CD4-positive, alpha-beta T cell treated with Interleukin-2 at 100 ng/mL for 4 hours (primary cell): Measurements from ENCODE around the gene HS6ST1.
"Not testable (repeated sequence)": the region's sequence is repeated elsewhere in the genome, so short reads cannot be mapped to it uniquely, and the experiment has no call there.

Experiments
- DNase-seq: peaks from one replicate; pipeline ENCODE4 v3.0.0-alpha.2; 2020; ENCODE audit warnings: low spot score

The HS6ST1 gene

DNA sequence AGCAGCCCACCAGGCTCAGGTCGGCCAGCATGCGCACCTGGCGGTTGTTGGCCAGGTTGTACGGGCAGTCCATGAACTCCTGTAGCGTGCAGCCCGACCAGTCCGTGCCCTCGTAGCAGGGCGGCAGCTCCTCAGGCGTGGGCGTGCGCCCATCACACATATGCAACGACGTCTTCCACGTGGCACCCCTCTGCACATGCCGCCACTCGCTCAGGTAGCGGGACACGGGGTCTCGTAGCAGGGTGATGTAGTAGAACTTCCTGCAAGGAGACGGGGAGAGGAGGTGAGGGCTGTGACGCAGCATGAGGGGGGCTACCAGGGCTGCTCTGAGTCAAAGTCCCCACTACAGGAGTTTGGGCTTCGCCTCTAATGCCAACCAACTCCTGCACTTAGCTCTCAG lies 50.1 kb downstream of the HS6ST1 start:
- DNase-seq, result not testable (repeated sequence)

DNA sequence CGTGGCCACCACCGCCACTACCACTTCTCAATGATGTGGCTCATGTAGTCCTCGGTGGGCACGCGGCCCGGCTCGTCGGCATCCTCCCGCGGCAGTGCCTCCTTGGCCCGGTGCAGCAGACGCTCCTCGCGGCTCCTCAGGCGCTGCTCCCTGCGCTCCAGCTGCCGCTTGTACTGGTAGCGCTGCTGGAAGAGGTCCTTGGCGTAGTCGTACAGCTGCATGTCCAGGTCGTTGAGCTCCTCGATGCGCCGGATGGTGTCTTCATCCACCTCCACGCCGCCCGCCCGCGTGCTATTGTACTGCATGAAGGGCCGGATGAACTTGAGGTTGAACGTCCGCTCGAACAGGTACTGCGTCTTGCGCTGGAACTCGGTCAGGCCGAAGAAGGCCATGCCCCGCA lies 50.5 kb downstream of the HS6ST1 start:
- DNase-seq, result not testable (repeated sequence)

DNA sequence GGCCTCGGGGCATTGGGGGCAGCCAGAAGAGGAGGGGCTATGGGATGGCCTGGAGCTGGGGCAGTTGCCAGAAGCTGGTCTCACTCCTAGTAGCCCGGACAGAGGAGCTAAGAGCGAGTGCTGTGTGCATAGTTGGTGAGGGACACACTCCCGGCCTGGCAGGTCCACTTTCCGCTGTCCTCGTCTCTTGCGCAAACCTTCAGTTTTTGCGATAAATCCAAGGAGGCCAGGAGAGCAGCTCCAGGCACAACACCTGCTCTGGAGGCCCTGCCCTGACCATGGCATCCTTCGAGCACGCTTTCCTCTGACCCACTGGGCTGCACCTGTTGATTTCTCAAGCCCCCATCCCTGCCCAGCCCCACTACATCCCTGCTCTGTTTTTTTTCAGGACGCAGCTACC lies 51.0 kb downstream of the HS6ST1 start:
- not testable (repeated sequence) for DNase-seq

DNA sequence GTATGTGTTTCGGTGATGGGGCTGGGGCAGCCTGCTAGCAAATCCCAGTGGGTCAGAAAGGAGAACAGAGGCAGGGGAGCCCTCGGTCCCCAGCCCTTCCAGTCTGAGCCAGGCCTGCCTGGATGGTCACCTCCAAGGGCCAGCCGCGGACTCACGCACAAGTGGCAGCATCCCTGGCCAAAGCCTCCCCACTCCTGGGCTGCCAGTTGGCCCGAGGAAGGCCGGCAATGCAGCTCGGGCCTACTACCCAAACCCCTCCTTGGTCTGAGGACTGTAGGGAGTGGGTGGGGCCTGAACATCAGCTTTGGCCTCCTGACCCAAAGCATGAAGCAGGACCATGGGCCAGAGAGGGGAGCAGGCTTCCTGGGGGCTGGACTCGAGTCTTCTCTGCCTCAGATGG lies 51.5 kb downstream of the HS6ST1 start:
- not testable (repeated sequence) for DNase-seq

DNA sequence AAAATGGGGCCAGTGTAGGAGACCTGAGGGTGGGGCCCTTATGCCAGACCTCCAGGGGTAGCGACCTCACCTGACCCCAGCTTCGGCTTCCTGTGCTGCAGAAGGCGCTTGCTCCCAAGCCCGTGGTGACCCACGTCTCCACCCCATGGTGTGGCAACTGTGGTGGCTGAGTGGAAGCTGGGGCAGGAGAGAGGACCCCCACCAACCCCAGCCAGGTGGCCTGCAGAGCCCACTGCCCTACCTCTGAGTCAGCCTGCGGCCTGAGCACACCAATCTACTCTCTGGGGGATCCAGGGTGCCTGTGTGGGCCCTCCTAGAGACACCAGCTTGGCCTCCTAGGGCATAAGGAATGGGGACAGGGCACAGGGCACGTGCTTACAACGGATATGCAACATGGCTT lies 52.2 kb downstream of the HS6ST1 start:
- DNase-seq, result not testable (repeated sequence)

DNA sequence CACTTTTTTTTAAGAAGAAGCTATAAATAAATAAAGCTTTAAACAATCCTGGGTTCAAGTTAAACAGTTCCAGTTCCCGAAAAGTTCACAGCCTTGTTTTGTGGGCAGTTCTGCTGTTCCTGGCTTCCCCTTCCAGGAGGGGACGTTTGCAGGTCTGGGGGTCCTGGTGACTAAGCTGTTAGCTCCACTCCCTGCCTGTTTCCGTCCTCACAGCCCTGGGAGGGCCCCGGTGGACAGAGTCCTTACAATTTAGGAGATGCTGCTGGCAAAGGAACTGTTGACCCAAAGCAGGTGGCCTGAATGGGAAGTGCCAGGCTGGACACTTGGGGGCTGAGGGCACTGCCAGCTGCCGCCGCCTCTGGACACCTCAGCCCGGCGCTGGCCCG lies 53.1 kb downstream of the HS6ST1 start:
- DNase-seq, result not testable (repeated sequence)

DNA sequence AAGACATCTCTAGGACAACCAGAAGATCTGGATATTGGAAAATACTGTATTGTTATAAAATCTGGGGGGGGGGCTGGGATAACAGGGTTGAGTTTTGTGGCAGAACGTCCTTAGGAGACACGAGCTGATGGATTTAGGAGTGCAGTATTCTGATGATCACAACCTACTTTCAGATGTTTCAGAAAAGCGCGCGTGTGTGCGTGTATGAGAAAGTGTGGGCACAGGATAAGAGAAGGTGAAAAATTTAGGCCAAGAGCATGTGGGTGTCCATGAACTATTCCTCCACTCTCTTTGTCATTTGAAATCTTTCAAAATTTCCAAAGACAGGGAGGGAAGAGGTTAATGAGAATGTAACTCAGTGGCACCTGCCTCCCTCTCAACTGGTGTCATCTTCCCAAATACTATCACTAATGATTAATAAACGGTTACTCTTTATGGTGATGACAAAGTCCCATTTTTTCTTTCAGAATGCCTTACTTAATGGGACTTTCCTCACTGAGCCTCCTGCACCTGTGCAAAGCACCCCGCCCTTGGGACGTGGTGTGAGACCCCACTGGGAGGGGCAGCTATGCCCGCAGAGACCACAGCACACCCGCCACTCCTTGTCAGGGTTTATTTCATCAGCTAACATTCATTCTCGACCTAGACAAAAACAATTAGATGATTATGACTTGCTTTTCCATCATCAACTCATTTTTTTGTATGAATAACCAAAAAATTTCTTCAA lies 53.6 kb downstream of the HS6ST1 start:
- no peak for DNase-seq

DNA sequence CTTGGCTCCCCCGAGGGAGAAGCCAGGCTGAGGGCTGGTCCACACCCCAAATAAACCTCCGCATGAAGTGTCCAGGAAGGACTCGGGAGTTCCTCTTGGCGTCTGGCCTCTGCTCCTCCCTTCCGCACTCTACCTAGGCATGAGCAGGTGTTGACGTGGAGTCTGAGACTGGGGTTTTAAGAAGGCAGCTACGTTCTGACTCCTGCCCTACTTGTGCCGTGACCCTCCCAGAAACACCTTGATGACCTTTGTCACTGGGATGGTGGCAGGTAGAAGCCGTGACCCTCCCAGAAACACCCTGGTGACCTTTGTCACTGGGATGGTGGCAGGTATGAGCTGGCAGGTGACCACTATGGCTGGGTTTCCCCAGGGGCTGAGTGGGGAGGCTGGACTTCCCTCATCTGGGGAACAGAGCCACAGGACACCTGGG lies 54.8 kb downstream of the HS6ST1 start:
- DNase-seq, result no peak

DNA sequence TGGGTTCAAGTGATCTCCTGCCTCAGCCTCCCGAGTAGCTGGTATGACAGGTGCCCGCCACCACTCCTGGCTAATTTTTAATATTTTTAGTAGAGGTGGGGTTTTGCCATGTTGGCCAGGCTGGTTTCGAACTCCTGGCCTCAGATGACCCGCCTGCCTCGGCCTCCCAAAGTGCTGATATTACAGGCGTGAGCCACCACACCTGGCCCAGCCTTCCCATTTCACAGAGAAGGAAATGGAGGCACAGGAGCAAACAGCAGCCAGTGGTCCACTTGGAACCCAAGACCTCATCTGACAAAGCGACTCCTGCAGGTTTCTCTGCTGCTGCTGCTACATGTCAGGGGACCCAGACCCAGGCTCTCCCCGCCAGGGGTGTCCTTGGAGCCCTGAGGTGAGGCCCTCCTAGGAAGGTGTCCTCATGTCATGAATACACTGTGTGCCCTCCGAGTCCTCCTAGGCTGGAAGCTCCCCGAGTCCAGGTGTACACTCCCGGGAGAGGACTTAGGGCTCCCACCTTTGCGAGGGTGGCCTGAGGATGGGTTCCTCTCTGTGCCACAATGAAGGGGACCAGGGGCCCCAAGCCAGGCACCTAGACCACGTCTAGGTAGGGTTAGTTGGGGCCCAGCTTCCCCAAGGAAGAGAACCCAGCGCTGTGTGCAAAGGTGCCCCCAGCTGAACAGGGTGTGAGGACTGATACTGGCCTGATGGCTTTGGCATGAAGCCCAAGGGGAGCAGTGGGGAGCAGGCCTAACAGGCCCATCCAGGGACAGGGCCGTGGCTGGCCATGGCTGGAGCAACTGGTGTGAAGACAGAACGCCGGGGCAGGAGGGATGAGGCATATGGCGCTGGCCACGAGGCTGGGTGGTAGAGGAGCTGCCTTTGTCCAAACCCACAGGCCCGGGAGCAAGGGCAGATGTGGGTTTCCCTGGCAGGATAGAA lies 56.1 kb downstream of the HS6ST1 start:
- DNase-seq, result no peak

DNA sequence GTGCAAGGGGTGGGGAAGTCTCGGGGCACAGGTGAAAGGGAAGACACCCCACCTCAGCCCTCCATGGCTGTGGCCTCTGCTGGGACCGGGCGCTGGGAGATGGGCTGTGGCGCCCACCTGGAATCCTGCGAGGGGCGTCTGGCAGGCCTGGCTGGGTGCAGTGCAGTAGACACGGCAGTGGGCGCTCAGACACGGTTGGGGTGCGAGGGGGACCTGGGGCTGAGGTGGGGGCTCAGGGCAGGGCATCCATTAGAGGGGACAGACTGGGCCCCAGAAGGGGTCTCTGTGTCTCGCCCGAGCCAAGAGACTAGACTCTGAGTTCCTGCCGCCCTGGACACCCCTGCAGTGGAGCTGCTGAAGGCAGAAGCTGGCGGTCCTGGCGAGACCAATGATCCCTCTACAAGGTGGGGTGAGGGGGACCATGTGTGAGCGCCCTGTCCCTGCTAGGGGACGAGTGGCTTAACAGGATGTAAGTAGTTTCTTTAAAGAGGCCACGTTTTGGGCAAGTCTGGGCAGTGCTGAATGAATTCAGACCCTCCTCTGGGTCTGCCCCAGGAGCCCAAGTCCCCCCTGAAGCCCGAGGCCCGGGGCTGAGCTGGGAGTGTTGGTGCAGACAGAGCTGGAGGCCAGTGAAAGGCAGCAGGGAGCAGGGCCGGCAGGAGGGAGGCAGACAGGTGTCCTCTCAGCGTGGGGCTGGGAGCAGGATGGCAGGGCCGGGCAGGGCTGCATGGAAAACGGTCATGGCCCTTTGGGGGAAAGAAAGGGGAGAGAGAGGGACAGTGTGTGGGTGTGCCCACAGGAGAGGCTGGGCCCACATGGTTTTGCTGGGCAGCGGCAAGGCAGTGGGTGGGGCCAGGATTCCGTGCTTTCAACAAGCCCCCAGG lies 57.2 kb downstream of the HS6ST1 start:
- DNase-seq, result no peak

DNA sequence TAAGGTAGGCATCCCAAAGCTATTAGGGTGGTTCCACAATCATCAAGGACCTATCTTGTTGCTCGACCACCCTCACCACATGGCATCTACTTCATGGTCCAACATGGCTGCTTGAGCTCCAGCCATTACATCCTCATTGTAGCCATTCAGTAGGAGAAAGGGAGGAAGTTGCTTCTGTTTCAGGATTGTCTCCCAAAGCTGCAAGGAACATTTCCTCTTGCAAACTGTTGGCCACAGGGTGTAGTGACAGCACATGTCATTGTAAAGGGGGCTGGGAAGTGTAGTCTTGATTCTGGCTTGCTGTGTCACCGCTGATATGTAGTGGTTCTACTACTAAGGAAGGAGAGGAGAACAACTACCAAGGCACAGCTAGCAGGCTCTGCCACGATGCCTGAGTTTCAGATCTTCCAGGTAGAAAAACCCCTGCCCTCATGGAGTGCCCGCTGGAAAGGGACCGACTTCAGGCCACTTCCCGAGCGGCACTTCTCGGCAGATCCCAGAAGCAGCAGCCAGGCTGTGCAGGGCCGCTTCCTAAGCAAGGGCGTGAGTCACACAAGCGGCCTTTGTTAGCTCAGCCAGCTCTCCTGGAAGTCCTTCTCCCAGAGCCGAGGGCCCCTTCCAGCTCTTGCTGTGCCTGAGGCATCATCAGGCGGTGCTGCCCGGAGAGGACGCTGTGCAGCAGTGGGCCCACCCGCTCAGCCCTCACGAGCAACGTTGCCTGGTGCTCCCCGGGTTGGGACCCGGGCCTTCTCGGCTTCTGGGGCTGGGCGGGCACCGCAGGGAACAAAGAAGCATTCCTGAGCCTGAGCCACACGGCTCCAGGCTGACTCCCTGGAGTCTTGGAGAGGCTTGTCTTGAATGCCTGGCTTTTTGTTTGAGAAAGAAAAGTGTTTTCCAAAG lies 58.2 kb downstream of the HS6ST1 start:
- DNase-seq, result no peak

DNA sequence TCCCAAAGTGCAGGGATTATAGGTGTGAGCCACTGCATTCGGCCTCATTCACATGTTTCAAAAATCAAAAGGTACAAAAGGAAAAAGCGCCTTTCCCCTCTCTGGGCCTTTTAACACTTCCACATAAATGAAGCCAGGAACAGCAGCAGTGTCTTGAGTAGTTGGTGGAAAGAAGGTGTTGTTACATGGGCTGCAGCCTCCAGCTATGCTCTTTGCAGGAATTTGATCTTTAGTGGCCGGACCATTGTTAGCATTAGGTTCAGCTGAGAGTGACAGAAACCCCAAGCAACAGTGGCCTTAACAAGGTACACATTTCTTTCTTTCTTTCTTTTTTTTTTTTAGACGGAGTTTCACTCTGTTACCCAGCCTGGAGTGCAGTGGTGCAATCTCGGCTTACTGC lies 59.1 kb downstream of the HS6ST1 start:
- DNase-seq, result no peak

DNA sequence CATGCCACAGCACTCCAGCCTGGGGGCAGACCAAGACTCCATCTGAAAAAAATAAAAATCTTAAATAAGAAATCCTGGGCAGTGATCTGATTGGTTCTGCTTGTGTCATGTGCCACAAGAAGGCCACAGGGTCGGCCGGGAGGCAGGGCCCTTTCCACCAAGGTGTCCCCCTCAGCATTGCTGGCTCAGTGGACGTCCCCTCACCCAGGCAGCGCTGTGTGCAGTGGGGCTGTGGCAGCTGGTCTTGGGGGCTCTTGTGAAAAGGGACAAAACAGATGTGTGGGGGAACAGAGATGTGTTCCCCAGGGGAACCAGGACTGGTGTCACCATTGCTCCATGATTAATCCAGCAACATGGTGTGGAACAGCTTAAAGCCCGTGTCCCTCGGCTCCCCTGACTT lies 60.5 kb downstream of the HS6ST1 start:
- DNase-seq, result no peak

DNA sequence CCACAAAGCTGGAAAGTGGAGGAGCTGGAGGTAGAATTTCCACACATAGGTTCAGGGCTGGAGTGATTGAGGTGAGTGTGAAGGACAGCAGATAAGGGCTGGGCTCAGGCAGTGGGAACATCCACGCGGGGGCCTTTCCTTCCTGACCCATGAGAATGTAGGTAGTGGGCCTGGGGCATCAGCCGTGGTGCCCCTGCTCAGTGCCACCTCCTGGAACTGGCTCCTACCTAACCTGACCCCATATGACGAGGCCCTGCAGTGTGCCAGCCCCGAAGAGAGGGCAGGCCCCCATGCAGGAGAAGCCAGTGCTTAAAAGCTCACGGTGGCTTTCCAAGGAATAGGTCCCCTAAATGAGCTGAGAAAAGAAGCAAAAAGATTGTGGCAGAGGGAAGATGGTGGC lies 66.2 kb downstream of the HS6ST1 start:
- DNase-seq, result no peak

DNA sequence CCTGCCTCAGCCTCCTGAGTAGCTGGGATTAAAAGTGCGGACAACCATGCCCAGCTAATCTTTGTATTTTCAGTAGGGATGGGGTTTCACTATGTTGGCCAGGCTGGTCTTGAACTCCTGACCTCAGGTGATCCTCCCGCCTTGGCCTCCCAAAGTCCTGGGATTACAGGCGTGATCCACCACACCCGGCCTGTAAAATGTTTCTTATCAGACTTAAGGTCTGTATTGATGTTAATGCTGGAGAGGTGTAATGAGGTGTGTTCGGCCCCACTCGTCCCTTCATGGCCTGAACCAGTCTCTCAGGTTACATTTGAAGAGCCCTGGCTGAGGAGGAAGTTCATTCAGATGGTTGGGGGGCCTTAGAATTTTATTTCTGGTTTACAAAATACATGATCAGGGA lies 66.6 kb downstream of the HS6ST1 start:
- DNase-seq, result not testable (repeated sequence)

DNA sequence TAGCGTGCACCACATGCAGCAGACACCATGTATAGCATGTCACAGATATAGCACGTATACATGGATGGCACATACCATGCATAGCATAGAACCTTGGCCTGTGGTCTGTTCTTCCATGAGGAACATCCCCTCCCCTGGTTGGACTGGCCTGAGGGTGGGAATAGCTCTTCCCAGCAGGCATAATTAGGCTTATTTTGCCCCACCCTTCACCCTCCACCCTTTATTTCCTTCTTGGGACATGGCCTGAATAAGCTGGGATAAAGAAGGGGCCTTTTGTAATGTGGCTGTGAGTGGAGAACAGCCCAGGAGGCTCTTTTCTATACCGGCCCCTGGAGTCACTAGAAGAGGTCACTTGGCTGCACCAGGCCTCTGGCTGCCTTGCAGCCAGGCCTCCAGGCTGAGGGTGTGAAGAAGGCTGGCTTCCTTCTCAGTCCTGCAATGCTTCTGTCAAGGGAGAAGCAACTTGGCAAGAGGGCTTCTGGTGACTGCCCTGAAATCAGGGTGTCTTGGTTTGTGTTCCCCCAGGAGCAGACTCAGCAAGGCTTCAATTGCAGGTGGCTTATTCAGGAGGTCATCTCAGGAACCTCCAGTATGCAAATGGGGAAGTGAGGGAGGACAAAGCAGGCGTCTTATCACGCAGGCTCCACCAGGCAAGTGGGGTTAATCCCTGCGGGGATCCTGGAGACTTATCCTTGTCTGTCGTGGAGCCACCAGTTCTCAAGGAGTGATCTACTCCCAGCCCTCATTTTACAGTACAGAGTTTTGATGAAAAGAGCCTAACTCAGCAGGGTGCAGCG lies 68.2 kb downstream of the HS6ST1 start:
- DNase-seq, result no peak

DNA sequence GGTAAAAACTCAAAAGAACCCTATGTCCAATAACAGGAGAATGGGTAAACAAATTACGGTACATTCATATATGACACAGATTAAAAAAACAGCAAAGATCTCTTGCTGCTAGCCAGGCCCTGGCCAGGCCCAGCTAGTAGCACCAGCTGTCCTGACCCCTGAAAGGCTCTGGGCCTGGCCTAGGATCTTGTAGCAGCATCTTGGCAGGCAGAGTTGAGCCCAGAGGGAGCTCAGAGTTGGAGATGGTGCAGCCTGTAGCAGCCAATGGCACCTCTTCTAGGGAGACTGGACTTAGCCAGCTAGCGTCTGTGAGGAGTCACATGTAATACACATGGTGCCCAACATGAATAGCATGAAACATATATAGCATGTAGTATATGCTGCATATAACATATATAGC lies 69.1 kb downstream of the HS6ST1 start:
- no peak for DNase-seq

DNA sequence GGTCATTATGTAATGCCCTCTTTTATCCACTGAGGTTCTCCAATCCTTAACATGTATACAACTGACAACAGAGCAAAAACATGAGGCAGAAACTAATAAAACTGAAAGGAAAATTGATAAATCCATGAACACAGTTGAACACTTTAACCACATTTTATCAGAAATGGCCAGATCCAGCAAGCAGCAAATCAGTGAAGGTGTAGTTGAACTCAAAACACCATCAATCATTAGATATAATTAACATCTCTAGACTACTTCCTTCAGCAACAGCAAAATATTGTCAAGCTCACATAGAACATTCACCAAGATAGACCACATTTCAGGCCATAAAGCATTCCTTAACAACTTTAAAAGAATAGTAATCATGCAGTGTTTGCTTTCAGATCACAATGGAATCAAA lies 72.9 kb downstream of the HS6ST1 start:
- no peak for DNase-seq

DNA sequence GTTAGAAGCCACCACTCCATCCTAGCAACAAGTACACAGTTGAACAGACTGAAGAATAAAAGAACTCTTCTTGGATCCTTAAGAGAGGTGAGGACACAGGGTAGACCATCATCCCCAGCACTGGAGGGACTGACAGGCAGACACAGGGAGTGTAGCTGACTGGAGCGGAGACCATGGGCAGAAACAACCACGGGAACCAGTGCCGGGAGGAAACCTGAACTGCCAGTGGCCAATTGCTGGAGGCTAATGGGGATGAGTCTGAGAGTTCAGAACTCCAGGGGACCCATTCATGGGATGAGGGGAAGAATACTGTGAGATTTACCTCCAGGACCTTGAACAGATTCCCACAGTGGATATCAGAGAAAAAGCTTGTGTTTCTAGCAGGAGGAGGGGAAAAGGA lies 76.8 kb downstream of the HS6ST1 start:
- no peak for DNase-seq

DNA sequence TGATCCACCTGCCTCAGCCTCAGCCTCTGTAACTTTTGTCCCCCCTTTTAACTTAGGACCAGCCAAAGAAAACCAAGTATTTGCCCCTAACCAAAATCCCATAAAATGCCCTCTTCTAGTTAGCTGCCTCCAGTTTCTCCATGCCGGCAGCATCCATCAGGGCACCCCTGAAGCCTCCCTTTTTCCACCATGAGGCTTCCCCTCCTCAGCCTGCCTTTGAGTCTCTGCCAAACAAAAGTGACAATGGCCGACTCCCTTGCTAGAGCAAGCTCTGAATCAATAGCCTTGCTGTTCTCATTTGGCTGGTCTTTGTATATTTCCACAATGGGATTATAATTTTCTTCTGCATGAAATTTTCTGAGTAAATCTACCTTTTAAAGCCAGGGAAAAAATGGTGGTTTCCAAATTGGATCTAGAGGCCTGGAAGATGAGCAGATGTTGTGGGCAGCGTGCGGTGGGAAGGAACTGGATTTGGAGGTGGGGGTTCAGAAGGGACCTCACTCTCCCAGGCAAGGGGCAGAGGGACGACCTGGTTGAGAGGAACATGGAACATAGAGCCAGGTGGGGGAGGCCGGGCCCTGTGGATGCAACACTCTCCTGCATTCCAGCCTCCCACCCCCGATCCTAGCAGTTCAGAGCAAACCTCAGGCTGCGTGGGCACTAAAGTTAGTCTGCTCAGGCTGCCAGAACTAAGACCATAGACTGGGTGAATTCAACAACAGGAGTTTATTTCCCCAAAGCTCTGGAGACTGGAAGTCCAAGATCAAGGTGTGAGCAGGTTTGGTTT lies 80.6 kb downstream of the HS6ST1 start:
- DNase-seq, result no peak
